Vagina (tissue), 2 donors: ENCODE data around the gene MEX3A.

ENCODE experiments used
- CTCF ChIP-seq, 3 experiments: fragments of 450-650 bp in 2 of 3; fragments of 200-600 bp in 1 of 3; sonication (generic) in 1 of 3; IDR thresholded peaks; one replicate each; pipeline ENCODE4 v1.5.1; 2017 to 2019; ENCODE audit warnings: antibody characterized with exemption in 3 of 3, mild to moderate bottlenecking in 2 of 3, moderate library complexity in 2 of 3
- POLR2A ChIP-seq, 2 donors: fragments of 450-650 bp; IDR thresholded peaks; one replicate each; pipeline ENCODE4 v1.6.1; 2017; ENCODE audit warnings: antibody characterized with exemption in 2 of 2, mild to moderate bottlenecking in 2 of 2, moderate library complexity in 2 of 2

GRCh38 chr1:156051011-156051725, 31.1 kb downstream of the MEX3A start:
- TF ChIP-seq CTCF (IDR thresholded peaks at IDR 0.05) (no peak), POLR2A (IDR thresholded peaks at IDR 0.05) (no peak)
